Activated CD4-positive, alpha-beta T cell treated with anti-CD3 and anti-CD28 coated beads for 48 hours (primary cell): ENCODE data around the gene MTMR6.
"Not testable (repeated sequence)": the region's sequence is repeated elsewhere in the genome, so short reads cannot be mapped to it uniquely, and the experiment has no call there.

Source experiments
- DNase-seq: peaks from one replicate; pipeline ENCODE4 v3.0.0-alpha.2; 2020

Gene MTMR6

DNA sequence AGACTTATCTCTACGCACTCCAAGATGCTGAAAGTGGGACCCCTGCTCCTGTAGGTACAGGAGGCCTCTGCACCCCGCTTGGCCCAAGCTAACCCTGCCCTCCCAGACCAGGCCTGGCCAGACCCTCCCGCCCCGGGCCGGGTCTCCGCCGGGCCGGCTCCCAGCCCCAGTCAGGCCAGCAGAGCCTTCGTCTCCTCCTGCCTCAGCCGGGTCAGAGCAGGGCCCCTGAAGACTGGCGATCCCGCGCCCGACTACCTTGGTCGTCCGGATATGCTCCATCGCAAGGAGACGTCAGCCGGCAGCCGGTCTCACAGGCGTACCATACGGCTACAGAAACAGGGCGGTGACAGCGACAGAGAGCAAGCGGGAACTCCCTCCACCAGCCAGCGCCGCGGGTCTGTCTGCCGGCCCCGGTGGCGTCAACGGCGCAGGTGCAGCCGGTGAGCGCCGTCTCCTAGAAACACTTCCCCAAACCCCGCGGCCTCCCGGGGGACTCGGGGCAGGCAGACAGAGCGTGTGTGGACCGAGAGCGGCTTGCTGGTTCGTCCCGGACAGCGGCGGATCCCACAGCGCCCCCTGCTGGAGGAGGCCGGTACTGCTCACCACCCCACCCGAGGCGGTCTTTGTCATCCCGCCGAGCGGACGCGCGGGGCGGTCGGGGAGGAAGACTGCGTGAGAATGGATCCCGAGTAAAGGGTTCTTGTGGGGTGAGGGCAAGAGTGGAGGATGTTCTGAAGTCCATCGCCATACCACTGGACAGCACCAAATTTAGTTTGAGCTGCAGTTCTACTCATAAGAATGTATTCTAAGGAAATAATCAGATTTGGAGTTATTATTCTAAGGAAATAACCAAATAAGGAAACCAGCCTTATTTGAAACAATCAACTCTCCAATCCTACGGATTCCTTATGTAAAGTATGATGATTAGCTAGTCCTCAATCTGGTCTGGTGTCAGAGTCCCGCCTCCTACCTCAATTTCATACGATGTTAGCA, at the start of gene MTMR6:
MTMR6 (minus strand) TSS at position 520 of the 993 bp plus-strand sequence; CDS start at position 279, 241 bp downstream.
- DNase-seq: peak; percentile 96

DNA sequence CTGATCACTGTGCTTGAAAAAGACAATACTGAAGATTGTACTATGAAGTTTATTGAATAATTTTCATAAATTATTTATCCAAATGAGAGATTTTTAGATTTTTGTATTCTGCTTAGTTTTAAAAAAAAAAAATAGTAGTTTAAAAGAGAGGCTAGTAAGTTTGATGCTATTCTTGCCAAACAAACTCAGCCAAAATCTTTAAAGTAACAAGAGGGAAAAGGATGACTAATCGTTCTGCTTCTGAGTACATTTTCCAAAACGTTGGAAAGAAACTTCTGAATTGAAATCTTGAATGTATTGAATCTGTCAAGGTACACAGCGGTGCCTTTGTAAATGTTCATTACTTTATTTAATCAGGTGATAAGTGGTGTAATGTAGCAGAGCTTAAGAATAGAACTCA, 48.6 kb upstream of the MTMR6 start:
- DNase-seq: no peak

DNA sequence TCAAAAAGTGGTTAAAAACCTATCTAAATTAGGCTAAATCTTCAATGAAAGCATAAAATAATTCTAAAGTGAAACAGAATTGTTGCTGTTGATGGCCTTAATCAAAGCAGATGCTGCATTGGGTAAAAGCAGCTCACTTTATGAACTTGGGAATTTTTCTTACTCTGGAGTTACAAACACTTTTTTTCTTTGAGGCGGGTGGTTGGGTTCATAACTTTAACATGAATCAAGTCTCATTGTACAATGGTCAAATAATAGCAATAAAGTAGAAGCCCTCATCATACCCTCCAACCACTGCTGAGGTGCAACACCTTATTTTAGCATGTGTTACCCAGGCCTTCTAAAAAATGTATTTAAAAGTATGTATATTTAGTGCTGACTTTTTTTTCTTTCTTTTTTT, 43.3 kb upstream of the MTMR6 start:
- DNase-seq: no peak

DNA sequence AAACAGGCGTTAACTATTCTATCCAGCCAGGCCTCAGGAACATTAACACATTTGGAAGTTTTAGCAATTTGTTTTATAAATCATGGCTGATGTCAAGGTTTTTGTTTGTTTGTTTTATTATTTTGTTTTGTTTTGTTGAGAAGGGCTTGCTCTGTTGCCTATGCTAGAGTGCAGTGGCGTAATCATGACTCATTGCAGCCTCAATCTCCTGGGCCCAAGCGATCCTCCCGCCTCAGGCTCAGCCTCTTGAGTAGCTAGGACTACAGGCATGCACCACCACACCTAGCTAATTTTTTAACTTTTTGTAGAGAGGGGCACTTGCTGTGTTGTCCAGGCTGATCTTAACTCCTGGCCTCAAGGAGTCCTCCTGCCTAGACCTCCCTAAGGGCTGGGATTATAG, 42.4 kb upstream of the MTMR6 start:
- DNase-seq: no peak

DNA sequence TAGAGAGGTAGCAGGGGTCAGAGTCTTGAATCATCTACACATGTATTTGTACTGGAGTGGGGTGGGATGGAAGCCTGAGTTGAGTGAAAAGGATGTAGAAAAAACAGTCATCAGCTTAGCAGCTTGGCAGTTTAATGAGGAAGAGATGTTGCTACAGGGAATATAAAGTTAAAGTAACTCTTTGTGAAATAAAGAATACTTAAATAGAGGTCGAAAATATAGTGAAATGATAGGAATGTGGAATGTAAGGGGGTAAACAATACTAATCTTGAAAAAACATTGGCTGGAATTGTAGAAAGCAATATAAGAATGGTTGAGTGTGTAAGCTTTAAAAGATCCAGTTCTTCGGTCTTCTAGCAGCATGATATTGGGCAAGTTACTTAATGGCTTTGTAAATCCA, 36.8 kb upstream of the MTMR6 start:
- DNase-seq: no peak

DNA sequence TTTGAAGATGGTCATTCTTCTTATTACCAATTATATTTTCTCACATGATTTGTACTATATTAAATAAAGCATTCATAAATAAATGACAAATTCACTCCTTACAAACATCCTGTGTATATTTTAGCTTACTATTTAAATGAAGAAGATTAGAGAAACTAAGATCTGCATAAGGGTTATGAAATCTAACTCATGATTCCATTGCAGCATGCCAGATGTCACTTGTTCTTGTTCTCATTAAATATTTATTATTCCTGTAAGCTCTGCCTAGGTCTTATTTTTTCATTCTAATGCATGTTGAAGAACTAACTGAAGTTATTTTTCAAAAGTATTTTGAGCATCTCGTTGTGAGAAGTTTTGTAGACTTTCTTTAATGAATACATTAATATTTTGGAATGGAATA, 32.5 kb upstream of the MTMR6 start:
- DNase-seq: no peak

DNA sequence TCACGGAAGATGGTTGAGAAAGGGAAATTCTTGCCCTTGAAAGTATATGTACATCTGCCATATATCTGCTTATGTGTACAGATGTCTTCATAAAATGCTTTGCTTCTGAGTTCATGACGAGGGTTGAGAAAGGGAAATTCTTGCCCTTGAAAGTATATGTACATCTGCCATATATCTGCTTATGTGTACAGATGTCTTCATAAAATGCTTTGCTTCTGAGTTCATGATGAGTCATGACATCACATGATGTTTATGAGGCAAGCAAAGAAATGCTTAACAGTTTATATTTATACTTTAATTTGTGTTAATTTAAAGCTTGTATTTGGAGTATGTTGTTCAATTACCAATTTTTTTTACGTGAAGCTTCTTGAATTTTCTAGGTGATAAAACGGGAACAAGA, 31.7 kb upstream of the MTMR6 start:
- DNase-seq: not testable (repeated sequence)

DNA sequence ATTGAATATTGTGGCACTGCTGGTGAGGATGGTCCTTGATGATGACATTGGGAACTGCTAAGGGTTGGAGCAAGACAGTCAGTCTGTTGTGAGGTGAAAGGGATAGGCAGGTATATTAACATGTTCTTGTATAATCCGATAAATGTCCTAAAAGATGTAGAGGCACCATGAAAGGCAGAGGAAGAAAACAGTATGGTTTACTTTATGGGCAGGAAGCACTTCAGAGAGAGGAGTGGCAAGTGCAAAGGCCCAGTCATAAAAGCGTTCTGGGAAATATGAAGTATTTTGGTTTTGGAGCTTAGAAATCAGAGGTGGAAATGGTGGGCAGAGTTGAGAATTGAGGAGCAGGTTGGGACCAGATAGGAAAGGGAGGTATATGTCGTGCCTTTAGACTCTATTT, 23.6 kb upstream of the MTMR6 start:
- no peak for DNase-seq

DNA sequence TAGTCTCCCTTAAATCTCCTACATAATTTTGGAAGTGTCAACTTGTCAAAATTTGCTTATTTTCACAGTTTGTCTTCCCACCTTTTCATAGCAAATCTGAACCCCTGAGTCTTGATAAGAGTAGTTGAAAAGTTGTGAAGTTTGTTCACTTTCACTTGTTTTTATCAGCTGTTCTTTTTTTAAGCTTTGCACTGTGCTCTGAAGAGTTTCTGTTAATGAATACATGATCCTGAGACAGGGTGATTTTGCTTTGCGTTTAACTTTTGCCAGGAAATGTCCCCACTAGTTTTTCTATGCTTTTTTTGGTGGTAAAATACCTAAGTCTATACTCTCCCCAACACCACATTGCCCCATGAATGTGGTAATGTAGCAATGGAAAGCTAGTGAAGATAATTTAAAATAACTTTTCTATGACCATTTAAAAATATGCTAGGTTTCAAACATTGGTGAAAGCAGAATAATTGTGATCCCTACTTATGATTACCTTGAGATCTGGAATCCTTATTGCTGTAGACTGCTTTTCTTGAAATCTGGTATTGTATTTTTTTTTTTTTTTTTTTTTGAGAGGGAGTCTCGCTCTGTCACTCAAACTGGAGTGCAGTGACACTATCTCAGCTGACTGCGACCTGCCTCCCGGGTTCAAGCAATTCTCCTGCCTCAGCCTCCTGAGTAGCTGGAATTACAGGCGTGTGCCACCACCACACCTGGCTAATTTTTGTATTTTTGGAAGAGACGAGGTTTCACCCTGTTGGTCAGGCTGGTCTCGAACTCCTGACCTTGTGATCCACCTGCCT, 19.6 kb upstream of the MTMR6 start:
- no peak for DNase-seq

DNA sequence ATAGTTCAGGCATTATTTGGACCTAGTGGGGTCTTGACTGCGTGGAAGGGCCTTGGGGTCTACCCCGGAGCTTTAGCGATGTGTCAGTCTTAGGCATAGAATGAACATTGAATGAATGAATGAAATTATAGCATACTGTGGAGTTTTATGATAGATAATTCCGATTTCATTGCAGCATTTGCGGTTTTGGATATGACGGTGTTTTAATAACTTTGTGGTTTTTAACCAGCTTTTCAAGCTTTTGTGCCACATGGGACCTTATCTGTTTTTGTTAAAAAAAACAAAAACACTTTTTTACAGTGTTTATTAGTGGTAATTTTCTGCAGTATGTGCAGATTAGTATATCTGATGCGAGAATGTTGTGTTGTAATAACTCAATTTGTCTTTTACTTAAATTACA, 14.8 kb upstream of the MTMR6 start:
- DNase-seq: no peak

DNA sequence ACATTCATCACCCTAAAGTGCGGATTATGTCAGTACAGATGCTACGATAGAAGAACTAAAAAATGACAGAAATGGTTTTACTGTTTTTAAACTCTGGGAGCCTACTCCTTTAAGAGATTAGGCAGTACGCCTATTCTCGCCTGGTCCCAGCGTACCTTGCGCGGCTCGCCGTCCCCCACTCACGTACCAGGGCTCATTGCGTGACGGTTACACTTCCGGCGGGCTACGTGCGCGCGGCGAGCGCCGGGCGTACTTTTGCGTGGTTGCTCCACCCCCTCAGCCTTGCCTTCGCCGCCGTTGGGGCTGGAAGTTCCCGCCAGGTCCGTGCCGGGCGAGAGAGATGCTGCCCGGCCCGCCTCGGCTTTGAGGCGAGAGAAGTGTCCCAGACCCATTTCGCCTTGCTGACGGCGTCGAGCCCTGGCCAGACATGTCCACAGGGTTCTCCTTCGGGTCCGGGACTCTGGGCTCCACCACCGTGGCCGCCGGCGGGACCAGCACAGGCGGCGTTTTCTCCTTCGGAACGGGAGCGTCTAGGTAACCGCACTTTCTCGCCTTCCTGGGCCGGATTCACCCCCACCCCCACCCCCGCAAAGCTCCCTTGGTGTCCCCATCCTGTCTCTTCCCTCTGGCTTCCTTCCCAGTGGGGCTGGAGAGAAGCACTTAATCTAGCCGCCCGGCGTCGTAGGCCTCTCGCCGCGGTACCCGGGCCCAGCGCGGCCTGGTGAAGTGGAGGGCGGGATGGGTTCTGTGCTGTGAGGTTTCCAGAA, 14.2 kb upstream of the MTMR6 start, which contains the start of gene NUP58:
NUP58 (plus strand) TSS at position 279 of the 767 bp plus-strand sequence; CDS start at position 428, 149 bp downstream.
- DNase-seq: peak; percentile 96

DNA sequence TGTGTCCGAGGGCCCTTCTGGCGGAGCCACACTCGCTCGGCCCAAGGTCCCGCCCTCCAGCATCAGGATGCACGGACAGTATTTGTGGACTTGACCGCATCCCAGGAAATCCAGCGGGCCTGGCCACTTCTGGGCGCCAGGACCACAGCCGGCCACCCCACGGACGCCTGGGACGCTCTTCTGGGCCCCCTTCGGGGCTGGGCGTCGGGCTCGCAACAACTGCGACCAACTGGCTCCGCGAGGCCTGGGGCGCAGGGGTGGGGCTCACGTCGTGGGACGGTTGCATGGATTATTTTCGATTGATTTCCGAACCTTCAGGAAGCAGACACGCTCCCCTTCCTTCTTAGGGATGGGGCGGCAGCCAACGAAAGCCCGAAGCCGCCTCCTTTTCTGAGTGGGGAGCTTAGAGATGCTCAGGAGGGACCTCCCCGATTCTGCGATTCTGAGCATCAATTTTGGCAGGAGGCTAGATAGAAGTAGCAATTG, 13.6 kb upstream of the MTMR6 start:
- DNase-seq: peak; percentile 39

DNA sequence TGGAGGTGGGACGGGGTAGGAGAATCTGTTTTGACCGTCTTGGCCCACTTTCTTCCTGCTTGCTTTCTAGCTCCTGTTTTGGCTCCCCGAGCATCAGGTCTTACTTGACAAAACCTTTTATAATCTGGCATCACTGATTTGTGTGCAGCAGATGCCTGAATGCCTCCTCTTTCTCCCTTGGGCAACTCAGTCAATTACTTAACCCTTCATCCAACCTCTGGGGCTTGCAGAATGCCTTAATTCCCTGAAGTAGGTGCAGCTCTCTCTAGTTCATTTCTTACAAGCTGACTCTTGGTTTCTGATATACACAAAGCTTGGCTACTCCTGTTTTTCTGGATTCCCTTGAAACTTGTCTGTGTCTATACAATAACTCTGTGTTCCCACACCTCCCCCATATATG, 8.4 kb upstream of the MTMR6 start:
- DNase-seq: no peak

DNA sequence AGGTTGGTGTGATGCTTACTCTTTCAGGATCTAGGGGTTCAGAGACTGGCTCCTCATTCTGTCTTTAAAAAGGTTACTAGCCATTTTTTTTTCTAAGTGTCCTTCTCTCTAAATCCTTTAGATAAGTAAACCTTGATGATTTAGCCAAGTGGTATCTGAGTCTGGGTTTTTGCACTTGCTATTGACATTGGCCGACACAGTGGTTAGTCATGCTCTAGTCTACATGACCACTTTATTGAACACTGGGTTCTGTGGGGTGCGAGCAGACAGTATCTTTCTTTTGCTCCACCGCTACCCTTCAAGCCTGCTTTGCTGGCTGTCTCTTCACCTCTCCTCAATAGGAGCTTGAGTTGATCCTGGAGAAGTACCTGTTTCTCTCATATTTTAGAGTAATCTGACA, 7.9 kb upstream of the MTMR6 start:
- DNase-seq: no peak

DNA sequence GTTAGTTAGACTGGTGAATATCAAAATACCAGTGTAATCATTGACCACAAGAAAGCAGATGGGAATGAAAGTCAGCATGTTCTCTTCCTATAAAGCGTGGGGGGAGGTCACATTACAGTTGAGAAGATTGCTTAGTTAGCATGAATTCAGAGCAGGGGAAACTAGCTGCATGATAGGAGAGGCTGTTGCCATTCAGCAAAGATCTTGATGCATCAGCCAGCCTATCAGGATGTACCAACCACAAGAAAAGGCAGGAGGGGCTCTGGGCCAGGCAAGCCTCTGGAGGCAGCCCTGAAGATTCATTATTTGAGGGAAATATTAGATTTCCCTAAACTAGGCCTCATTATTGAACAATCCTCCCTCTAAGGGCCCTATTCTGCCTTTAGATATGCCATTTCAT, 5.0 kb upstream of the MTMR6 start:
- no peak for DNase-seq

DNA sequence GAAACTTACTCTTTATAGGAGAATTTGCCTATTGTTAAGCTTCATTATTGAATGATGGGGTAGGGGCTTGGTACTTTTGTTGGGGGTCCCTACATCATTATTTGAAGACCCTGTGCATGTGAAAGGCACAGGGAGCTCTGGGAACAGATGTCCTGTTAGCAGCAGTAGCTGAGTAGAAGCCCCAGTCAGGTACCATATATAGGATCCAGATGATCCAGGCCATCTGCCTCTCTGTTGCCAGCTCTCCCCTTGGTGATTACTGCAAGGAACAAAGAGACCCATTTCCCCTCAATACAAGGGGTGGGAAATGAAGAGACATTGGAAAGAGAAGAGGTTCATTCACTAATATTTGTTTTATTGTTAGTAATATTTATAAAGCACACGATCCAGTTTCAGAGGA, 4.4 kb upstream of the MTMR6 start:
- DNase-seq: no peak

DNA sequence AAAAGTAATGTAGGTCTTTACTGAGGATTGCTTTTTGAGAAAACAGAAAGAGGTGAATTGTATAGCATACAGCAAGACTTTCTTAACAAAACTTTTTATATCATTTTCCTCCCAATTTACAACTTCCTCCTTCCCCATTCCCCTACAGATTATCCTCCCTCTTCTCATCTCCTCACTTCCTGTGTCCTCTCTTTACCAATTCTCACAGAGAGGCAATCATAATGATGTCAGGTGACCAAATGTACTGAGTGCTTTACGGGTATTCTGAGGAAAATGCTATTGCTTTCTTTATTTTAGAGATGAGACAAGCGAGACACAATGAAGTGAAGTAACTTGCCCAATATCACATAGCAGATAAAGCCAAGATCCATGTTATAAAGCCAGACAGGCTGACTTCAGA, 1.7 kb upstream of the MTMR6 start:
- no peak for DNase-seq

DNA sequence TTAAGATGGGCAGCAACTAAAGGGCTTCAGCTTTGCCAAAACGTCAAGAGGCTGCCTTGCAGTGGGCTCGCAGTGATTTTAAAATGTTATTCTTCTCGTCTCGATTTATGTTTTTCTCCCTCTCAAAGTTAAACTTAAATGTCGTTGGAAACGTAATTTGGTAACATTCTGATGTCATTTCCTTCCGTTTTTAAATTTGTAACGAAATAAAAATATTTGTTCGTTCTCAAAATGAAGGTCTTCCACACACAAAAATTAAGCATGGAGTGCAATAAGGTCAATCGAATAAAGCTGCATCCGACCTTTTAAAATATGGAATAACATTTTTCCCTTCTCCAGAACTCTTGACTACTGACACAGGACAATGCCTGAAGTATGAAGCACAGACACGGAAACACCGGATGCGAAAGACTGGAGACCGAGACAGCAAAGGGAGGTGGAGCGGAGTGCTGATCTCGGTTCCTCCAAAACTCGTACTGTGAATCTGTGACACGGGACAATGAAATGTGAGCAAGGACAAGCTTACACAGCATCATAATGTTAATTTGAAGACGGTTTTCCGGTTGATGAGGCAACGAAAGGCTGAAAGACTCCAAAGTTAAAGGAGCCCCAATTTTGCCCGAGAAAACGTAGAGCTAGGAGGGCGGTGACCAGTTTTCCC, 850 bp downstream of the MTMR6 start:
- DNase-seq: peak; percentile 42

DNA sequence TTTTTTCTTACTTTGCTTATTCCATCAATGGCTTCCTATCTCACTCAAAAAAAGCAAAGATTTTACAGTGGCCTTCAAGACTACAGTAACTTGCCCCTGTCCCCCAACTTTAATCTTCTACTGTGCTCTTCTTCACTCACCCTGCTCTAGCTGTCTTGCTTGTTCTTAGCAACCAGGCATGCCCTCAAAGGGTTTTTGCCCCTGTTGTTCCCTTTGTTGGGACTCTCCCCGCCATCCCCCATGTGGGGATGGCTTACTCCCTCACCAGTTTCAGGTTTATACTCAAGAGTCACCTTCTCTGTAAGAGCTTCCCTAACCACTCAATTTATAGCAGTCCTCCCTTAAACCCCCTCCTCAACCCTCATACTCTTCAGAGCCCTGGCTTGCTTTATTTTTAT, 5.4 kb downstream of the MTMR6 start:
- DNase-seq: peak; percentile 46

DNA sequence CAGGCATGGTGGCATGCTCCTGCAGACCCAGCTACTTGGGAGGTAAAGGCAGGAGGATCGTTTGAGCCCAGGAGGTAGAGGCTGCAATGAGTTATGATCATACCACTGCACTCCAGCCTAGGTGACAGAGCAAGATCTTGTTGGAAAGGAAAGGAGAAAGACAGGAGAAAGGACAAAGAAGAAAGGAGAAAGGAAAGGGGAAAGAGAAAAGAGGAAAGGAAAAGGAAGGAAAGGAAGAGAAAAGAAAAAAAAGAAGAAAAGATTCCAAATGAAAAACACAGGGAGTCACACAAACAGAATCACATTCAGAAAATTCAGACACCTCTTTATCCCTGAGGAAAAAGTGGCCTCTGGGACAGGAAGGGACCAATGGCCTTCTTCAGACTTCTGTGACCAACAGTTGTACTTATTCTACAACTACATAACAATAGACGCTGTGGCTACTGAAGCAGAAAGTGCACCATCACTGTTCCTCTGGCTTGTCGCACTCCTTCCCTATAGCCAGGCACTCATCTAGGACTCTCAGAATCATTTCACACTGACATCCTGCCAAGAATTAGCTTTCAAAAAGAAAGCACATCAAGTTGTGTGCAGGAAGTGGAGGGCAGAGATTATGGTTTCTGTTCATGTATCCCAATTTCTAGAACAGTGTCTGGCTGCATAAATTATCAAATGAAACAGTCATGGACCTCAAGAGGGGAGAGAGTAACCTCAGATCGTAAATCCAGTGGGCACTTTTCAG, 5.9 kb downstream of the MTMR6 start:
- peak; percentile 21 for DNase-seq

DNA sequence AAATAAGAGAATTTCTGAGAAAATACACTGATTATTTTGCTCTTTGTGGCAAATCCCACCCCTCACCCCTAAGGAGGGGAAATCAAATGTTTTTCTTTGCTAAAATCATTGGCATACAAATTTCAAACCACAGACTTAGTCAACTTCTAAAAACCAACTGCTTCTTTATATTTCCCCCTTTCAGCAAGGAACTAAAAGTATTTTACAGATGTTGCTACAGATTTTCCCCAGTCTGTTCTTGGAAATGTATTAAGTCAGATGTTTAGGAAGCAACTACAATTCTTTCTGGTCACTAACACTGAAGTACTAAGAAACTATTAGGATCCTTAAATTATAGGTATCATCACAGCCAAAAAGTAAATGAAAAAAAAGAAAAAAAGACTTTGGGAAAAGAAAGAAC, 6.9 kb downstream of the MTMR6 start:
- no peak for DNase-seq

DNA sequence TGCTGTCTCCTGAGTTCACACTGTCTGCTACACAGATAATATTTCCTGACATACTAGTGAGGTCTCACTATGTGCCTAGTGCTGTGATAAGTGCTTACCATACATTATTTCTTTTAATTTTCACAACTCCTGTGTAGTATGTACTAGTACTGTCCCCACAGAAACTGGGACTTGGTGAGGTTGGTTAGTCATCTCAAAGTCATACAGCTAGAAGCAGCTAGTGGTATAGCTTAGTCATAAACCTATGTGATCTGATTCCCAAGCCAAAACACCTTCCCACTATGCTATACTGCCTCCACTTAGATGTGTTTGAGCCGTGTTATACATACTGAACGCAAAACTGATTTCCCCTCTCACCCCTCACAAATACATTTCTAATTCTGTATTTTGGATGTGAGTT, 10.5 kb downstream of the MTMR6 start:
- peak; percentile 20 for DNase-seq
